GM12892 (cell line): Measurements from ENCODE around the gene FANCG.

Experiments used
- DNase-seq: peaks from one replicate; pipeline ENCODE4 v3.0.0; 2011; ENCODE audit not compliant: insufficient read length
- FAIRE-seq: peaks from 2 replicates; lab custom pipeline; 2011; peaks lifted over from hg19 to GRCh38; lab: Jason Lieb, UNC
- POLR2A ChIP-seq: IDR thresholded peaks from 2 replicates; pipeline ENCODE4 v1.6.1; 2011; ENCODE audit warnings: low read depth, low read length, control low read depth
- POLR2AphosphoS5 ChIP-seq: IDR thresholded peaks from 2 replicates; pipeline ENCODE4 v1.6.1; 2011; ENCODE audit warnings: low read depth, low read length, control low read depth
- TAF1 ChIP-seq: IDR thresholded peaks from 2 replicates; pipeline ENCODE4 v1.6.1; 2011; ENCODE audit warnings: low read depth, mild to moderate bottlenecking, control low read depth, low read length, borderline replicate concordance

The FANCG gene

DNA sequence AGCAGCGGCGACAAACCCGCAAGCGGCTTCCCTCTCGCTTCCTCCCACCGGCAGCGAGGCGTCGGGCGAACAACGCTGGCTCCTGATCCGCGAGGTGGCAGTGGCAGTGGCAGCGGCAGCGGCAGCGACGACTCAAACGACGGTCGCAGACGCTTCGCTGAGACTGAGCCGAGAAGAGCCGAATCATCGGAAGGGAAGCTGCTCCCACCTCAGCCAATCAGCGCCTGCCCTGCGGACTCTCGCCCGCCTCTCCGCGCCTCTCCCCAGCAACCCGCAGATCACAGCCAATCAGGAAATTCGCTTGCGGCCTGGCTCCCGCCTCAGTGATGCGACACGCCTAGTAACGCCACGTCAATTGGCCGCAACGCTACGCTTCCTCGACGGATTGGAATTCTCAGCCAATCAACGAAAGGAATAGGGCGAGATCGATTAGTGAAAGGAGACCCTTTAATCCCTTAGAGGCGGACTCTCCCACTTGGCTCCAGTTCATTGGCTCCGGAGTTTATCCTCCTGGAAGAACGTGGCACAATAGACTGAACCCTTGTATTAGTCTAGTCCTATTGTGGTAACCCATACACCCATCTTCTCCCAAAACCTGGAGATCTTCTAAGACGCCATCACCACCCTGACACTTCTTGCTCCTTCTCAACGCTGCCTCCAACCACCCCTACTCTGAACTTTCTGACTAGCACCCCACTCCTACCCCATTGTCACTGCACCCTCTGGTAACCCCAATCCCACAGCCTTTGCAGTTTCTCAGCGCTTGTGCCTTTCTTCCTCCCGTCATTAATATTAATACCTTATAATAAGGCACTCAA is 7.1 kb downstream of the FANCG start, which contains the start of gene VCP:
VCP (minus strand) TSS at position 165 of the 818 bp plus-strand sequence. CDS start 272 bp downstream, outside the sequence.
- peak; percentile 97 for DNase-seq
- TF ChIP-seq TAF1: peak; percentile 71
- peak; percentile 92 for TF ChIP-seq POLR2AphosphoS5
- peak; percentile 88 for TF ChIP-seq POLR2A

DNA sequence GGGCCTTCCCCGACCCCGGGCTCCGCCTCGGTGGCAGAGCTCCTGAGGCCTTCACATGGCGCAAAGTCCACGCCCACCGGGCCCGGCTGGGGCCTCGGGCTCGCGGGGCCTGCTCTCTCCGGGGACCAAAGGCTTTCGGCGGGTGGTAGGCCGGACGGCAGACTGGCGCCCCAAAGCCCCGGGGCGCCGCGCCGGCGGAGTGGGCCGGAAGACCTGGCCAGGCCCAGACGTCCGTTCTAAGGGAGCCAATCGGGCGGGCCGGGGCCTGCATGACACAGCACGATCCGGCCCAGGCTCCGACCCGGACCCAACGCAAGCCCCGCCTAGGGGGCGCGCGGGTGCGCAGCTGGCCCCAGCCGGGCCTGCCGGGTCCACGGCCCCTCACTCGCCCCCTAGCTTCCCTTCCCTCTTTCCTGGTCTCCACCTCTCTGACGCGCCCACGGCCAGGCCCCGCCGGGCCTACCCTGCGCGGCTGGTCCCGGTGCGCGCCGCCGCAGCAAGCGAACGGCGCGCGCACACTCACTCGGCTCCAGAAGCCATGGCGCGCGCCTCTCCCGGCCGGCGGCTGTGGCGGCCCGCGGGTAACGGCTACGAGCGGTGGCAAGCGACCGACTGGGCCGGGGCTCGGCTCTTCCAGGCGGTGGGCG is 7.8 kb downstream of the FANCG start:
- DNase-seq: peak; percentile 73
- FAIRE-seq: no peak
- TF ChIP-seq TAF1 (no peak), POLR2AphosphoS5 (peak; percentile 62), POLR2A (peak; percentile 73; the same call in 1 of the 2 replicates)

More for the DNA sequence above, 7.1 kb downstream of the FANCG start, which contains the start of gene VCP:
- FAIRE-seq: peak; percentile 100

DNA sequence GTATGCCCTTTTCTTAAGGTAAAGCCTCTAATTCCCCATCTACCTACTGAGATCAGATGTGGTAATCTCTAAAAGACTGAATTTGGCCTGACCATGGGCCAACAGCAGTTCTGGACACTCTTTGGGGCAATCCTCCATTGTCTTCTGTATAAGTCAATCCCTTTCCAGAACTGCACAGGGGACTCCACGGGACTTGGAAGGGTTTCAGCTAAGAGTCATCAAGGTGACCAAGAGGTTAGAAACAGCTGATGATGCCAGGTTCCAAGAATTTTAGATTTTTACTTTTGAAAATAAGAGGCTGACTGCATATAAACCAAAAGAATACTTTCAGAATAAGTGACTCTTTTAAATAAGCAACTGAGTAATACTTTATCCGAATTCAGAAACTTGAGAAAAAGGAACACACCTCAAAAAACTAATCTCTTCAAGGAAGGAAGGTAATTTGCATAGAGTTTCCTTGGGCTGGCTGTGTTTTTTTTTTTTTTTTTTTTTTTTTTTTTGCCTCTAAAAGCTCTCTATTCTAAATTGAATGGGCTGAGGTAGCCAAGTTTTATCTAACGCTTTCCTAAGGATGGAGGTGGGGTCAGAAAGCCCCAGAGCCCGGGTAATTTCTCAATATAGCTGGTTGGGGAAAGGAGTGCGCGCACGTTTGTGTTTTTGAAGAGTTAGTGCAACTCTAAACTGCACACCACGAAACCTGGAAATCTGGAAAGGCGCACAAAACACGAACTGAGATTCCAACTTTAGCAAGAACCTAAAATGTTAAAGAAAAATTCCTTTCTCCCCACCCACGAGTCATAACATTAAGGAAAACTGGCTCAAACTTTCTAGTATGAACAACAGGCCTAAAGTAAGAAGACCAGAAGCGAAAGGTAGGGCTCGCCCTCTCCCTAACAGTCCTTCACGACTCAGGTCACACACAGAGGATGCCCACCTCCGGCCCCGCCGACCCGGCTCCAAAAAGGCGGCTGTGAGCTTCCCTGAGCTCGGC is 8.6 kb downstream of the FANCG start:
- FAIRE-seq (no peak), DNase-seq (no peak)
- TF ChIP-seq POLR2AphosphoS5: no peak
- no peak for TF ChIP-seq POLR2A
- TF ChIP-seq TAF1: no peak

DNA sequence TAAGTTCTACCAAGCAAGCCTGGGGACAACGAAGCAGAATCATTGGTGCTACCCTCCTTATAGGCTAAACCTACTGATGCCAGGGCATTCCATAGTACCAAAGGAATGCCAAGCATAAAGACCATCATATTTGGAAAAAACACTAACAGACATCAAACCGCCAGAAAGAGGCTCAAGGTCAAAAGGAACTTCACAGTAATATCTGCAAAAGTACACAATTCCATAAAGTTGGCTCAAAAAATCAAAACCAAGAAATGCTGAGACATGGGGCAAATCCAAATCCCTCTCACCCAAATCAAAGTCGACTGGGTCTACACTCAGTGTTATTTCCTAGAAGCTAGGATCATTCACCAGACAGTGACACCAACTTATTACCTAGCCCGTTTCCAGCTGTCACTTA is 10.7 kb downstream of the FANCG start:
- TF ChIP-seq POLR2A (no peak), TAF1 (no peak), POLR2AphosphoS5 (no peak)
- no peak for FAIRE-seq
- DNase-seq: no peak

DNA sequence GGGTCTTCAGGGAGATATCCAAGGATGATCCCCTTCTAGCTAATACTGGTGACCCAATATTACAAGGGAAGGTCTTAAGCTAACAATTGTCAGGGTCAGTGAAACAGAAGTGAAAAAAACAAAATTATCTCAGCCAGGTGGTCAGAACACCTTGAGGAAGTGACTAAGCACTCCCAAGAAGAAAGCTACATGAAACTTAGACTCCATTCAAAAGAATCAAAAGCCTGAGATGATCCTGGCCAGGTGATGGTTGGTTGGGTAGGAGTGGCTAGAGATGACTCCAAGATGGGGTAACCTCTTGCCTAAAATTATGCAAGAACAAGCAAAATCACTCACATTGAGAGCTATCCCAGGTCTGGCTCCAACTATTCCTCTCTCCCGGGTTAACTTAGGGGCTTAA is 12.7 kb downstream of the FANCG start:
- DNase-seq: no peak
- no peak for FAIRE-seq
- TF ChIP-seq POLR2A (no peak), TAF1 (no peak), POLR2AphosphoS5 (no peak)

DNA sequence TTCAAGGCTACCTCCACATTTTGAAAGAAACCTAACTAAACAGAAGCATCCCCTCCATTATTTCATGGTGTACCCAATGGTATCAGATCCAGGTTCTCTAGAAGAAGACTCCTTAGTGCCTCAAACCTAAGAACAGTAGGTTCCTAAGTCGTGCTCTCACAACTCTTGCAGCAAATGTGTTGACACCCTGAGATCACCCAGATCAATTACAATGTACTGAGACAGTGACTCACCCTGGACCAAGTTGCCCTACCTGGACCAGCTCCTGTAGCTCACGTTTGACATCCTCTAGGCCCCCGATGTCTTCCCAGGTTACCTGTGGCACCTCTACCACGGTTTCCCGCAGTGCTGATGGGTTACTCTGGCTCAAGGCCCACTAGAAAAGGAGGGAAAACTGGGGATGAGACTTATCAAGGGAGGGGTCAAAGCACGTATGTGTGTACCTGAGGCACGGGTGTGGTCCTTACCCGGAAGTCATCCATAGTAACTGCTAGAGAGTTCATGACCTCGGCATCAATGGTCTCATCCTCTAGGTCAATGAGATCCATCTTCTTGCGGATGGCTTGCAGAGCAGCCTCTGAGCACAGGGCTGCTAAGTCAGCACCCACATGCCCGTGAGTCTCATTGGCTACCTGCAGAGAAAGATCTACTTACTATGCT is 19.1 kb downstream of the FANCG start:
- no peak for DNase-seq
- no peak for TF ChIP-seq POLR2AphosphoS5
- TF ChIP-seq TAF1: no peak
- TF ChIP-seq POLR2A: no peak
- FAIRE-seq: no peak

DNA sequence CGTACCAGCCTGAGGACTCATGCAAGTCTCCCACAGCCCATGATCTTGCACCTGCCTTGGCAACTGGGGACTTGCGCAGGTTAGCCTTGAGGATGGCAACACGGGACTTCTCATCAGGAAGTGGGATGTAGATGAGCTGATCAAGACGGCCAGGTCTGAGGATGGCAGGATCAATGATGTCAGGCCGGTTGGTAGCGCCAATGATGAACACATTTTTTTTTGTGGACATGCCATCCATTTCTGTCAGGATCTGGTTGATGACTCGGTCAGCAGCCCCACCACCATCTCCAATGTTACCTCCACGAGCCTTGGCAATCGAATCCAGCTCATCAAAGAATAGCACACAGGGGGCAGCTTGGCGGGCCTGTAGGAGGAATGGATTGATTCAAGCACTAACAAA is 20.3 kb downstream of the FANCG start:
- TF ChIP-seq POLR2A (no peak), TAF1 (no peak), POLR2AphosphoS5 (no peak; the same call in none of the 2 replicates)
- DNase-seq (no peak), FAIRE-seq (no peak)

DNA sequence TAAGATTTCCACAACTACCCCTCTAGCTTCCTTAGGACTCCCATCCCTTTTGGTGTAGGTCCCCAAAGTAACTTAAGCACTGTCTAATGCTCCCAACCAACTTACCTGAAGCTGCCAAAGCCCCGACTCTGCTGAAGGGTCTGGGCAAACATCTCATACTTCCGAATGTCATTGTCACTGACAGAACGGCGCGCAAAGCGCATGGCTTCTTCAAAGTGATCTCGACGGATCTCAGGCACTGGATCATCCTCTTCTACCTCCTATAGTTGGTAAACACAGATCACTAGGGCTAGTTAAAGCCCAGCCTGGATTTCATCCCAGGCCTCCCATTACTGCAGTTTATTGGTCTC is 22.5 kb downstream of the FANCG start:
- no peak for TF ChIP-seq POLR2A
- no peak for TF ChIP-seq TAF1
- TF ChIP-seq POLR2AphosphoS5: no peak
- DNase-seq (no peak), FAIRE-seq (no peak)

DNA sequence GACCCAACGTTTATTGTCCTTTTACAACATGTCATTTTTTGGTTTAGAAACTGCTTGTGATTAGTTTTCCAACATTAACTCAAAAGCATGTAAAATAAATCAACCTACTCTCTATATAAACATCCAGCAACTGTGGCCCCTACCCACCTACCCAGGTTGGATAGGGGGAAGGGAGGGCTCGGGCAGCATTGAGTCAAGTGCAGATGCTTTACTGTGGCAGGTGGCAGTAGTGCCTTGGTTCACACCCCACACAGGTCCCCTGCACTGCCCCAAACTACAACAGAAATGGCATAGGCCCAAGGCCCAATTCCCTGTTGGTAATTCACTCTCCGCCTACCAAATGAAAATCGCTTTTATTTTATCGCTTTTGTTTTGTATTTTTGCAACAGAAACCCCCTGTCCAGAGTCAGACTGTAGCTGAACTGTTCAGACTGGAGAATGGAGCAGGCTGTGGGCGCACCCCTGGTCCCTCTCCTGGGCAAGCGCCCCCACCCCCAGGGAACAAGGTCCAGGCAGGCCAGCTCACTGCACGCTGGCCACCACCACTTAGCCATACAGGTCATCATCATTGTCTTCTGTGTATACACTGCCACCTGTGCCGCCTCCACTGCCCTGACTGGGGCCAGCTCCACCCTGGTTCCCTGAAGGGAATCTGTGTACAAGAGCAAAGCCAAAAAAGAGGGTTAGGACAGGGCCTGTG is 23.0 kb downstream of the FANCG start:
- FAIRE-seq: no peak
- no peak for TF ChIP-seq POLR2AphosphoS5
- 0 out of 2 replicates have a peak, but pooled peaks have one; percentile 5 for TF ChIP-seq POLR2A
- no peak for DNase-seq
